ENCODE results near the gene FADS2. TPM values are rescaled to one million over a fixed set of nuclear protein-coding genes. Genes with fewer than 3 reads are reported as not detected.

FADS2 gene
- total and polyA plus RNA-seq, 2 of the 13 experiments (the other 11 are each of a cell fraction or from before 2014, with no cell fraction given), result 90.1 to 124 TPM

DNA sequence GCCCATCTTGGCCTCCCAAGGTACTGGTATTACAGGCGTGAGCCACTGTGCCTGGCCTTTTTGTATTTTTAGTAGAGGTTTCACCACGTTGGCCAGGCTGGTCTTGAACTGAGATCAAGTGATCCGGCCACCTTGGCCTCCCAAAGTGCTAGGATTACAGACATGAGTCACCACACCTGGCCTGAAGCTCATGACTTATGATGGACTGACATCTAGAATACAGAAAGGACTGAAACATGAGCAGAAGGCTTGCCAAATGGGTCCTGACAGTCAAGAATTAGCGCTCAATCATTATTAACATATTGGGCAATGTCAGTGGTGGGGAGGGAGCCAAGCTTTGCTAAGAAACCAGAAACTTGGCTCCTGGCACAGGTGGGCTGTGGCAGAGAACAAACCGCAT is 16.3 kb upstream of the FADS2 start:
- H3K4me2 ChIP-seq (ENCODE audit: low read depth, low read length), result no peak overlapping the region
- intact Hi-C loops (cut with micrococcal nuclease; ENCODE audit: unreplicated experiment), result no loop called here
- in situ Hi-C loops (cut with HindIII; ENCODE audit: extremely low pct_ligation_motif_present, low pct_unique_long_range_greater_than_20kb), result no loop called here
- CTCF ChIA-PET (ENCODE audit: low intra/inter-chr PET ratio, low total read pairs), result no interaction called here
- H2AFZ ChIP-seq (ENCODE audit: low read length), result no peak overlapping the region
- H3K9me3 ChIP-seq (ENCODE audit: low read length), result no peaks in the 10 kb centered on the region
- POLR2A ChIA-PET, result no interaction called here
- TF ChIP-seq GZF1 (CRISPR knock-in tag; IDR thresholded peaks at IDR 0.05) (no peak), RBM22 (optimal IDR thresholded peaks at IDR 0.05; ENCODE audit: low read length) (peak; percentile 17)
- H3K27me3 ChIP-seq (ENCODE audit: control insufficient read depth in 1 of 2, insufficient read depth in 2 of 2, low read length in 2 of 2), result no peaks in the 10 kb centered on the region; a peak in 1 of 5 replicates
- H3K9ac ChIP-seq (ENCODE audit: insufficient read depth, low read depth, low read length), result no peak overlapping the region
- FAIRE-seq, result no peak
- H3K4me3 ChIP-seq (replicated peaks in 1 of 3; ENCODE audit: insufficient read depth in 1 of 3, low read depth in 2 of 3, low read length in 3 of 3), result no peak overlapping the region
- peaks cover 22 to 64% of the 10 kb centered on the region in 2 experiments for H3K36me3 ChIP-seq (replicated peaks in 1 of 2; ENCODE audit: control insufficient read depth in 1 of 2, insufficient read depth in 2 of 2, low read length in 2 of 2)
- ATAC-seq, result no peak
- DNase-seq (ENCODE audit: low spot score), result no peak
- H3K4me1 ChIP-seq (ENCODE audit: insufficient read depth, low read length), result peaks cover 19% of the 10 kb centered on the region
- WGBS (ENCODE audit: low lambda C conversion rate), result over 99% methylated on average over 5 of the region's 5 CpGs
- no peak overlapping the region for H3K27ac ChIP-seq (ENCODE audit: extremely low read length, insufficient read depth, low read length)
- H3K79me2 ChIP-seq (ENCODE audit: insufficient read depth, low read length), result peaks cover 22% of the 10 kb centered on the region
- H4K20me1 ChIP-seq (ENCODE audit: insufficient read depth, low read length), result no peaks in the 10 kb centered on the region
- no TSS peak for BruUV-seq (replicated peaks)

DNA sequence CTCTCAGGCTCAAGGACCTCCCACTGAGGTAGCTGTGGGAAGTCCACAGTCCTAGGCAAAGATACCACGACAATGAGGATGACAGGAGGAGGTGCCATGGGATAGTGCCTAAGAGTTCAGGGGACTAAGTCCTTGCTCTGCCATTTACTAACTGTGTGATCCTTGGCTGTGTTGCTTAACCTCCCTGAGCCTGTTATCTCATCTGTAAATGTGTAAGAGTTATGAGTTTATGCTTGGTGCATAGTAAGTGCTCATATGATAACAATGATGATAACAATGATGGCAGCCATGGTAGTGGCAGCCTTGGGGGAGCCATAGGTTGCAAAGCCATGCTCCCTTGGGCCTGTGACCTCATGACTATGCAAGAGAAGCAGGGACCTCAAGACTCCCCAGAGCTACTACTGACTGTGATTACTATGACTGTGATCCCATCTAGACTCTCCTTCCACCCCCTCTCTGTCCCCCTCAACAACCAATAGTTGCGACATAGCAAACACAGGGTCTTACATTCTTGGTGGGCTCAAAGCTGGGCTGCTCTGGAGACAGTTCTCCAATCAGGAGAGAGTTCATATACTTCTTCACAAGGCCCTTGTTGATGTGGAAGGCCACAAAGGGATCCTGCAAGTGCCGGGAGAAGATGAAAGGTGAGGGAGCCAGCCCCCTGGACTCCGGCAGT is 15.2 kb upstream of the FADS2 start:
- ATAC-seq (no peak), FAIRE-seq (no peak), DNase-seq (ENCODE audit: low spot score) (no peak)
- no peaks in the 10 kb centered on the region; a peak in 1 of 5 replicates for H3K27me3 ChIP-seq (ENCODE audit: control insufficient read depth in 1 of 2, insufficient read depth in 2 of 2, low read length in 2 of 2)
- no TSS peak for BruUV-seq (replicated peaks)
- H3K27ac ChIP-seq (ENCODE audit: extremely low read length, insufficient read depth, low read length), result no peak overlapping the region
- no peaks in the 10 kb centered on the region for H3K9me3 ChIP-seq (ENCODE audit: low read length)
- no peak overlapping the region for H3K4me2 ChIP-seq (ENCODE audit: low read depth, low read length)
- H3K4me1 ChIP-seq (ENCODE audit: insufficient read depth, low read length), result peaks cover 27% of the 10 kb centered on the region
- H3K9ac ChIP-seq (ENCODE audit: insufficient read depth, low read depth, low read length), result no peak overlapping the region
- no peak overlapping the region for H3K4me3 ChIP-seq (replicated peaks in 1 of 3; ENCODE audit: insufficient read depth in 1 of 3, low read depth in 2 of 3, low read length in 3 of 3)
- in situ Hi-C loops (cut with HindIII; ENCODE audit: extremely low pct_ligation_motif_present, low pct_unique_long_range_greater_than_20kb) (no loop called here), intact Hi-C loops (cut with micrococcal nuclease; ENCODE audit: unreplicated experiment) (no loop called here)
- WGBS (ENCODE audit: low lambda C conversion rate), result 91% methylated on average over 4 of the region's 4 CpGs
- peaks cover 25% of the 10 kb centered on the region for H3K79me2 ChIP-seq (ENCODE audit: insufficient read depth, low read length)
- POLR2A ChIA-PET, result interaction anchor here (3.5 kb wide), 1 partner anchor 16 kb away, joined by 28 read pairs; no protein-coding TSS in a partner anchor
- CTCF ChIA-PET (ENCODE audit: low intra/inter-chr PET ratio, low total read pairs), result no interaction called here
- no peaks in the 10 kb centered on the region for H4K20me1 ChIP-seq (ENCODE audit: insufficient read depth, low read length)
- peaks cover 22 to 55% of the 10 kb centered on the region in 2 experiments for H3K36me3 ChIP-seq (replicated peaks in 1 of 2; ENCODE audit: control insufficient read depth in 1 of 2, insufficient read depth in 2 of 2, low read length in 2 of 2)
- H2AFZ ChIP-seq (ENCODE audit: low read length), result no peak overlapping the region
- TF ChIP-seq CEBPB (IDR thresholded peaks at IDR 0.05; ENCODE audit: borderline replicate concordance, low read depth, low read length) (peak; percentile 73; the same call in 1 of the 2 replicates), SALL1 (CRISPR knock-in tag; IDR thresholded peaks at IDR 0.05) (no peak)

Measured in HepG2 (cell line).